Right renal cortex interstitium (tissue), 3 donors: ENCODE measurements around the gene DALRD3. TPM values are rescaled to one million over a fixed set of nuclear protein-coding genes. Genes with fewer than 3 reads are reported as not detected.

Experiments used
- DNase-seq, 3 donors: peaks; one replicate each; pipeline ENCODE4 v3.0.0-alpha.2; 2013; ENCODE audit warnings: low read depth in 3 of 3, low spot score in 2 of 3
- polyA plus RNA-seq, 3 donors: library from polyadenylated mRNA; unstranded; fragments of 120-200 nt; gene quantifications; one replicate each; pipeline ENCODE4 v1.2.1, GENCODE V29; 2013; ENCODE audit not compliant: insufficient read length in 3 of 3

The DALRD3 gene
- polyA plus RNA-seq, 3 donors, result 76.4 to 85.5 (median 80.5) TPM

DNA sequence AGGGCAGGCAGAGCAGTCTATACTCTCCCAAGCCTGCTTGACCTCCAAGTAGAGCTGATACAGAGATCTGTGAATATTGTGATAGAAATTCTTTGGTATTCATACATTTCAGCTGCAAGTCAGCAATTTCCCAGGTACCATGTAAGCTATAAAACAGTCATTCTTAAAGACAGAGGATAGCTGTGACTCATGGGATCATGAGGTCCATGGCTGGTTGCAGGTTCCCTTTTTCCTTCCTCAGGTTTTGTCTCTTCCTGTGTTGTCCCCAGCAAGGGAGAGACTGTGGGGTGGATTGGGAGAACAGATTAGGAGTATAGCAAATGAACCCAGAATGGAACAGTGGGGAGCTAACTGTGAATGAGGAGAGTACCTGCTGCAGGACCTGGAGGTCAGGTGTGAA, 33.7 kb downstream of the DALRD3 start:
- DNase-seq, result no peak

DNA sequence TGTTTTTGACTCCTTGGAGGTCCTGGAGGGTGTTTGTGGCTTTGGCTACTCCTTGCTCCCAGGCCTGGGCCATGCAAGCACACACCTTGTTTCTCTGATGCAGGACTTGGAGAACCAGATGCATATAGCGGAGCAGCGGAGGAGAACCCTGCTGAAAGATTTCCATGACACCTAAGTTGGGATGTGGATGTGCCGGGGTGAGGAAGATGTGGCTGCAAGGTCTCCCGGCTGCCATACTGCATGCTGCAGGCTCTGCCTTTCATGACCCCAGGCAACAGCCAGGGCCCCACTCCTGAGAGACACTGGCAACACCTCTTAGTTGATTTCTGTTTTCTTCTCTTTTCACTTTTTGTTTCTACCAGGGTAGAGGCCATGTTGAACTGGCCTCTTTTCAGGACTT, 35.3 kb downstream of the DALRD3 start:
- DNase-seq, result no peak

DNA sequence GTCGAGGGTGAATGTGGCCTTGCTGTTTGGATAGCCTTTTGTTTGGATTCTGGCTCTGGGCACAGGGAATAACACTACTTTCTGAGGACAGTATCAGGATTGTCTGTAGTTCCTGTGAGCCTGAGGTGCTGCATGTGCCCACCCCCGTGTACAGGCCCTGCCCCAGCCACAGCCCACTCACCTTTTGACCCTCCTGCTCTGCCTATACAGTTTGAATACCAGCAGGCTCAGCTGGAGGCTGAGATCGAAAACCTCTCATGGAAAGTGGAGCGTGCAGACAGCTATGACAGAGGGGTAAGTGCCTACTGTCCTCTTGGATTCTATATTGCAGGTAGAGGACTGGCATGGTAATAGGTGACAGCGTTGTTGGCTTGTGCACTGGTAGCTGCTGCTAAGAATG, 35.7 kb downstream of the DALRD3 start:
- no peak for DNase-seq

DNA sequence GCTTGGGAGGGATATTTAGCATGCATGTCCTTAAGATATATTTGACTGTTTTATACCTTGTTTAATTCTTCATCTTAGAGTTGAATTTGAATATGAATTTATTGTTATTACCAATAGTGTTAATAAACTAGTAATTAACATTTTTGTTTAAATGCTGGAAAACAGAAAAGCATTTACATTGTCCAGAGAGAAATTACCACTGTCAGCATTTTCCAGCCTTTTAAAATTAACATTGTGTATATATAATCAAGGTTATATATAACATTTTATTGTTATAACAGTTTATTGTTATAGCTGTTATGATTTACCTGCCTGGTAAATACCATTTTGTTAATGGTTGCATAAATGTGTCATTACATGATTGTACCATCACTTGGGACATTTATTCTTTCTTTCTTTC, 36.4 kb downstream of the DALRD3 start:
- no peak for DNase-seq

DNA sequence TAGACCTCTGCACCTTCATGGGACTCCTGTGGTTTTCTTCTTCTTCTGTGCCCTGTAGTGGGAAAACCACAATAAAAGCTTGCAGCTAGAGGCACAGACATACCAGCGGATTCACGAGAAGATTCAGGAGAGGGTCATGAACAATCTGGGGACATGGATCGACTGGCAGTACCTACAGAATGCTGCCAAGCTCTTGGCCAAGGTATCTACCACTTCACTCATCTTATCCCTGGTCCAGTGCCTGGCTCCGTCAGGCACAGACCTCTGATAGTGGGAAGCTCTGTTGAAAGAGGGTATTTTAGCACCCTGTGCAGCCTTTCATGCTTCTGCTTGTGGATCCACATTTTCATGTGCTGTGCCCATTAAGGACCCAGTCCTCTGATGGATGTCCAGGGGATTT, 38.1 kb downstream of the DALRD3 start:
- DNase-seq, result no peak

DNA sequence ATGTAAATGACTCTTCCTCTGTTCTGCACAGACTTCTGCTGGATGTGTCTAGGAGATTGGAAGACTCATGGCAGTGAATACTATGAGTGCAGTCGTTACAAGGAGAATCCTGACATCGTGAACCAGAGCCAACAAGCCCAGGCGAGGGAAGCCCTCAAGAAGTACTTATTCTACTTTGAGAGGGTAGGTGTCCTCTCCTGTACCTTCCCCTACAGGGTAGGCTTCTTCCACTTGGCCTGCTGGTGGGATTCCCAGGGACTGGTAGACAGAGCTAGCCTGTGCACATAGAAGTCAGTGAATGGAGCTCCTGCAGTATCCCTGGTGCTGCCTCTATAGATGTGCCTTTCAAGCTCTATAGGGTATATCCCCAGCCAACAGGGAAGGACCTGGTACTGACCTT, 38.9 kb downstream of the DALRD3 start:
- no peak for DNase-seq

DNA sequence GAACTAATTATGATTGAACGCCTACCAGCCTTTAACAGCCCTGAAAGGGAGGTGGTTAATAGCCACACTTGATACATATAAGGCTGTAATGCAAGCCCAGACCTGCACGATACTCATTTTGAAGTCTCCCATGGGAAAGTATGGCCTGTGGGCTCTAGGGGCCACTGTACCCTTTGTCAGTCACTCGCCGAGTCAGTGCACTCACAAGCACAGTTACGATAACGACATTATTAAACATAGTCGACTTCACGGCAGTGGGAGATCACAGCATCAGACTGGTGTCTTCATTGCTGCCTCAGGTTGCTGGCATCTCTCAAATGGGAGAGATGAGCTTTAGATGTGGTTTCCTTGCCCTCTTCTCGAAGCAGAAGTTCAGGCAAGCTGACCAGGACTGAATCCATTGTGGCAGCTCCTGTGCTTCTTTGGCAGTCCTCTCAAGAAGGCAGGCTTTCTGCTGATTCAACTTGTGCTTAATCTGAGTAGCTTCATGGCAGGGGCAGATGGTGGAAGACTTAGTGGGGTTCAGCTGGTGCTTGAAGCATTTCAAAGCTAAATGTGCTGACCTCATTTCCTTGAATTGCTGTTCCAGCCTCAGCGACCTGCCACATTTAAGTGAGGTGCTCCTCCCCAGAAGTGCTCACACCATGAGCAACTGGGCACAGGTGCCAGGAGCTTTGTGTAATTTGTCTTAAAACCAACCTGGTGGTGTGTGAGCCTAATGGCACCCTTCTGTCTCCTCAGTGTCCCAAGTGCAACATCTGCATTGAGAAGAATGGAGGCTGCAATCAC, 44.1 kb downstream of the DALRD3 start:
- no peak for DNase-seq

DNA sequence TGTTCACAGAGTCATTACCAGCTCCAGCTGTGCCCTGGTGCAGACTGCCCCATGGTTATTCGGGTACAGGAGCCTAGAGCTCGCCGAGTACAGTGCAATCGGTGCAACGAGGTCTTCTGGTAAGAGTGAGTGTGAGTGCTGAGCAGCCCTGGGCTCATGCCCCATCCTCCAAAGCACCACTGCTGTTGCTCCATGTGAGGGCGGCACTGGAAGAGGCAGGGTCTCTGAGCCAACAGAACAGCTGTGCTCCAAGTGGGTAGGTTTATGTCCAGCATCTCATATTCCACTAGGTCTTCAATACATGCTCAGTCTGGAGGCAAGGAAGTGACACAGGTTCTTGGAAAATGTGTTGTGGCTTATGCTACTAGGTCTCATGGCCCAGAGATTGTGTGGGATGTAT, 47.8 kb downstream of the DALRD3 start:
- no peak for DNase-seq

DNA sequence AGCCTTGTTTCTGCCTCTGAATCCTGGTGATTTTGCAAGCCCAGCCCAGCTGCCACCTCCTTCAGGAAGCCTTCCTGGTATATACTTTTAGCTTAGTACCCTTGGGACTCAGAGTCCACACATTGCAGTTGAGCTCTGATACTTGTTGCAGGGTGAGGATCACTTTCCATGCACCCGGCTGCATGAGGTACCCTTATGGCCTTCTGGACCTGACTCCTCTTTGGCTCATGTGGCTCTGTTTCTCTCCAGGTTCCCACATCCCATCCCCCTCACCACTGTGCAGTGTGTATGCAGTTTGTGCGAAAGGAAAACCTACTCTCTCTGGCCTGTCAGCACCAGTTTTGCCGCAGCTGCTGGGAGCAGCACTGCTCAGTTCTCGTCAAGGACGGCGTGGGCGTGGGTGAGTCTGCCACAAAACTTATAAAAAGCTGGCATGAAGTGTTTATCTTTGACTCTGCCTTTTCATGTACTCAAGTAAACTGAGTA, 51.5 kb downstream of the DALRD3 start:
- DNase-seq, result no peak

DNA sequence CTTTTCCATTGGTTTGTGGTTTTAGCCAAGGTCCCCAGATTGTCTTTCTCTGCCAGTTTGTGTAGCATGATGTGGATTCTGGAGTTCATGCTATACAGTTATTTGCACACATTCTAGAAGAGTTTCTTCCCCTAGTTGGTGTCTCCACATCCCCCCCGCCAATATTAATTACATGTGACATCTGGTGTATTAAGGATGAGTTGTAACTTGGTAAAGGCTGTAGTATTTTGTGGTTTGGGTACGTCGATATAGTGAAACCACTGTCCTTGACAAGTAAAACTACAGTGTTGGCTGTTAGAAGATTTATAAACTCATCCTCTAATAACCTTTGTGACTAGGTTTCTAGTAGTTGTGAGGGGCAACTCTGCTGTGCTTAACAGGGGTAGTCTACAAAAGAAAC, 52.0 kb downstream of the DALRD3 start:
- no peak for DNase-seq

Other genes with a start within 250 kb of the DALRD3 start
- 10 to 100 TPM; 43.9 to 53.6 (median 50.5) TPM for gene PRKAR2A, start 170.7 kb downstream of the DALRD3 start, polyA plus RNA-seq
- gene SLC25A20, start 119.7 kb downstream of the DALRD3 start, polyA plus RNA-seq, result 10 to 100 TPM; 21.5 to 26.1 (median 22.9) TPM
- 10 to 100 TPM; 67.7 to 76.3 (median 70.4) TPM for gene ARIH2, start 99.7 kb downstream of the DALRD3 start, polyA plus RNA-seq
- 10 to 100 TPM; 39.1 to 42.3 (median 41.2) TPM for gene P4HTM, start 28.3 kb downstream of the DALRD3 start, polyA plus RNA-seq
- 100 to 1,000 TPM; 153 to 177 (median 168) TPM for gene WDR6, start 11.2 kb downstream of the DALRD3 start, polyA plus RNA-seq
- gene NDUFAF3, start 3.5 kb upstream of the DALRD3 start, polyA plus RNA-seq, result 10 to 100 TPM; 52.9 to 75.4 (median 62.6) TPM
- 100 to 1,000 TPM; 217 to 226 (median 221) TPM for gene IMPDH2, start 10.8 kb upstream of the DALRD3 start, polyA plus RNA-seq
- gene QRICH1, start 75.5 kb upstream of the DALRD3 start, polyA plus RNA-seq, result 10 to 100 TPM; 84.1 to 89.5 (median 86.9) TPM
- 100 to 1,000 TPM; 295 to 318 (median 300) TPM for gene QARS1, start 86.2 kb upstream of the DALRD3 start, polyA plus RNA-seq
- 10 to 100 TPM; 60.2 to 63.0 (median 62.4) TPM for gene USP19, start 102.2 kb upstream of the DALRD3 start, polyA plus RNA-seq
- 100 to 1,000 TPM; 352 to 390 (median 365) TPM for gene LAMB2, start 114.5 kb upstream of the DALRD3 start, polyA plus RNA-seq
- 10 to 100 TPM; 24.5 to 25.8 (median 25.7) TPM for gene CCDC71, start 147.8 kb upstream of the DALRD3 start, polyA plus RNA-seq
- gene KLHDC8B, start 153.0 kb upstream of the DALRD3 start, polyA plus RNA-seq, result 10 to 100 TPM; 41.5 to 43.8 (median 43.4) TPM